ENCODE results near the gene KCNRG.

DNA sequence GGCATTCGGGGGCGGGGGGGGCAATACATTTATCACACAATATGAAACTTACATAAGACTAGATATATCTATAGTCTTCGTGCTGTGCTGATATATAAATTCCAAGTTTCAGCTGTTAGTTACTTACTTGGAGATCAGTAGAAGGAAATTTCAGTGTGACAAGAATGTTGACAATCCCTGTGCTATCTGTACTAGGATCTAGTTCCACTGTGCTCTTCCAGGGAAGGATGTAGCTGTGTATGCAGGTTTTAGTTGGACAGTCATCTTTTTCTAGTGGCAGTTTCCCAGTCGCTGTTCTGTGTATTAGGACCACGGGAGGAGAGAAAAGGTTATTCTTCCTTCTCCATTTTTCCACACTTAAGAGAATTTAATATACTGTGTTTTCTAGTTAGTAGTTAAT, 21.6 kb upstream of the KCNRG start:
- TF ChIP-seq ETV6 (IDR thresholded peaks at IDR 0.05; ENCODE audit: borderline replicate concordance in 1 of 2, low read depth in 2 of 2, low read length in 1 of 2) = no peak
- no peak for TF ChIP-seq ETV6 (CRISPR knock-in tag; IDR thresholded peaks at IDR 0.05; ENCODE audit: borderline replicate concordance)
- no peak for TF ChIP-seq POLR2A (conservative IDR thresholded peaks at IDR 0.05)
- no peak for TF ChIP-seq ZKSCAN8 (CRISPR knock-in tag; IDR thresholded peaks at IDR 0.05)
- TF ChIP-seq GATAD2B (IDR thresholded peaks at IDR 0.05; ENCODE audit: borderline replicate concordance) = no peak
- TF ChIP-seq, protein P1, sequence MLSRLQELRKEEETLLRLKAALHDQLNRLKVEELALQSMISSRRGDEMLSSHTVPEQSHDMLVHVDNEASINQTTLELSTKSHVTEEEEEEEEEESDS (CRISPR knock-in tag; IDR thresholded peaks at IDR 0.05) = no peak
- TF ChIP-seq, protein P2, sequence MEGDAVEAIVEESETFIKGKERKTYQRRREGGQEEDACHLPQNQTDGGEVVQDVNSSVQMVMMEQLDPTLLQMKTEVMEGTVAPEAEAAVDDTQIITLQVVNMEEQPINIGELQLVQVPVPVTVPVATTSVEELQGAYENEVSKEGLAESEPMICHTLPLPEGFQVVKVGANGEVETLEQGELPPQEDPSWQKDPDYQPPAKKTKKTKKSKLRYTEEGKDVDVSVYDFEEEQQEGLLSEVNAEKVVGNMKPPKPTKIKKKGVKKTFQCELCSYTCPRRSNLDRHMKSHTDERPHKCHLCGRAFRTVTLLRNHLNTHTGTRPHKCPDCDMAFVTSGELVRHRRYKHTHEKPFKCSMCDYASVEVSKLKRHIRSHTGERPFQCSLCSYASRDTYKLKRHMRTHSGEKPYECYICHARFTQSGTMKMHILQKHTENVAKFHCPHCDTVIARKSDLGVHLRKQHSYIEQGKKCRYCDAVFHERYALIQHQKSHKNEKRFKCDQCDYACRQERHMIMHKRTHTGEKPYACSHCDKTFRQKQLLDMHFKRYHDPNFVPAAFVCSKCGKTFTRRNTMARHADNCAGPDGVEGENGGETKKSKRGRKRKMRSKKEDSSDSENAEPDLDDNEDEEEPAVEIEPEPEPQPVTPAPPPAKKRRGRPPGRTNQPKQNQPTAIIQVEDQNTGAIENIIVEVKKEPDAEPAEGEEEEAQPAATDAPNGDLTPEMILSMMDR (IDR thresholded peaks at IDR 0.05 in 2 of 3, conservative IDR thresholded peaks at IDR 0.05 in 1 of 3; ENCODE audit: insufficient read depth in 2 of 3, low read depth in 1 of 3, low read length in 3 of 3) = no peak
- TF ChIP-seq MEF2A (IDR thresholded peaks at IDR 0.05; ENCODE audit: control insufficient read depth, low read depth, low read length) = no peak
- no peak for TF ChIP-seq TCF7L2 (IDR thresholded peaks at IDR 0.05; ENCODE audit: low read depth, low read length)
- no peak for TF ChIP-seq NRF1 (conservative IDR thresholded peaks at IDR 0.05 in 1 of 2, IDR thresholded peaks at IDR 0.05 in 1 of 2)
- no peak for TF ChIP-seq PCBP1 (IDR thresholded peaks at IDR 0.05; ENCODE audit: low read depth, low read length, poor library complexity, severe bottlenecking)
